MG63 (cell line): Measurements from ENCODE around the gene PANX2. TPM values are rescaled to one million over a fixed set of nuclear protein-coding genes. Genes with fewer than 3 reads are reported as not detected.
"Not testable (repeated sequence)": the region's sequence is repeated elsewhere in the genome, so short reads cannot be mapped to it uniquely, and the experiment has no call there.

Experiments
- DNase-seq: peaks from one replicate; pipeline ENCODE4 v3.0.0-alpha.2; 2020
- H3K27me3 ChIP-seq: fragments of 250-450 bp; sonication (Bioruptor Pico); 2 replicates; pipeline ENCODE4 v1.5.1; 2020; ENCODE audit warnings: mild to moderate bottlenecking, moderate library complexity
- H3K36me3 ChIP-seq: fragments of 250-450 bp; sonication (Bioruptor Pico); 2 replicates; pipeline ENCODE4 v1.5.1; 2020; ENCODE audit warnings: mild to moderate bottlenecking, moderate library complexity
- H3K4me3 ChIP-seq: fragments of 250-450 bp; sonication (Bioruptor Pico); 2 replicates; pipeline ENCODE4 v1.5.1; 2020; ENCODE audit warnings: mild to moderate bottlenecking, moderate library complexity
- H3K9me3 ChIP-seq: fragments of 250-450 bp; sonication (Bioruptor Pico); 2 replicates; pipeline ENCODE4 v1.5.1; 2020; ENCODE audit warnings: mild to moderate bottlenecking, moderate library complexity
- total RNA-seq: library from RNA; depleted of rRNA; stranded (reverse); fragments of >200 nt; shearing (Covaris generic); gene quantifications from 2 replicates; pipeline ENCODE4 v1.2.3, GENCODE V29; 2014; ENCODE audit warnings: low replicate concordance

Gene PANX2
- total RNA-seq, 1 experiment from 2014 or later: 0.79 TPM

GRCh38 chr22:50144005-50144614 is 26.4 kb upstream of the PANX2 start:
- H3K27me3 ChIP-seq: no peaks in the 10 kb centered on the region
- H3K36me3 ChIP-seq: no peaks in the 10 kb centered on the region
- no peaks in the 10 kb centered on the region for H3K9me3 ChIP-seq
- H3K4me3 ChIP-seq: no peak overlapping the region
- DNase-seq: no peak

- Histone ChIP-seq H3K9me3 (no peaks in the 10 kb centered on the region), H3K36me3 (no peaks in the 10 kb centered on the region), H3K27me3 (no peaks in the 10 kb centered on the region), H3K4me3 (no peak overlapping the region)
- no peak for DNase-seq
Measured at GRCh38 chr22:50145721-50146438, 24.7 kb upstream of the PANX2 start.

- peak; percentile 63 for DNase-seq
- no peaks in the 10 kb centered on the region for H3K9me3 ChIP-seq
- no peaks in the 10 kb centered on the region for H3K27me3 ChIP-seq
- H3K4me3 ChIP-seq: no peak overlapping the region
- no peaks in the 10 kb centered on the region for H3K36me3 ChIP-seq
Measured at GRCh38 chr22:50146439-50147238, 23.9 kb upstream of the PANX2 start.

GRCh38 chr22:50147258-50148165 is 23.0 kb upstream of the PANX2 start:
- H3K4me3 ChIP-seq, H3K27me3 ChIP-seq, H3K9me3 ChIP-seq, DNase-seq, H3K36me3 ChIP-seq: not testable (repeated sequence)

GRCh38 chr22:50148166-50148500 is 22.4 kb upstream of the PANX2 start:
- Histone ChIP-seq H3K27me3 (no peaks in the 10 kb centered on the region), H3K9me3 (no peaks in the 10 kb centered on the region), H3K4me3 (no peak overlapping the region), H3K36me3 (no peaks in the 10 kb centered on the region)
- DNase-seq: no peak

GRCh38 chr22:50148991-50149721 is 21.4 kb upstream of the PANX2 start:
- Histone ChIP-seq H3K9me3 (no peaks in the 10 kb centered on the region), H3K4me3 (no peak overlapping the region), H3K27me3 (no peaks in the 10 kb centered on the region), H3K36me3 (no peaks in the 10 kb centered on the region)
- DNase-seq: peak; percentile 92

- H3K36me3 ChIP-seq: no peaks in the 10 kb centered on the region
- no peak for DNase-seq
- H3K27me3 ChIP-seq: no peaks in the 10 kb centered on the region
- H3K4me3 ChIP-seq: no peak overlapping the region
- H3K9me3 ChIP-seq: no peaks in the 10 kb centered on the region
Measured at GRCh38 chr22:50150161-50151129, 20.1 kb upstream of the PANX2 start.

GRCh38 chr22:50151571-50152537 is 18.7 kb upstream of the PANX2 start:
- no peak for DNase-seq
- Histone ChIP-seq H3K27me3 (no peaks in the 10 kb centered on the region), H3K4me3 (no peak overlapping the region), H3K9me3 (no peaks in the 10 kb centered on the region), H3K36me3 (no peaks in the 10 kb centered on the region)

- Histone ChIP-seq H3K36me3 (no peaks in the 10 kb centered on the region), H3K9me3 (no peaks in the 10 kb centered on the region), H3K27me3 (peaks cover 2% of the 10 kb centered on the region; the same call in 1 of the 2 replicates), H3K4me3 (no peak overlapping the region)
- no peak for DNase-seq
Measured at GRCh38 chr22:50153056-50153755, 17.3 kb upstream of the PANX2 start.

- Histone ChIP-seq H3K36me3 (no peaks in the 10 kb centered on the region), H3K4me3 (no peak overlapping the region), H3K27me3 (peaks cover 2% of the 10 kb centered on the region; the same call in 1 of the 2 replicates), H3K9me3 (no peaks in the 10 kb centered on the region)
- DNase-seq: no peak
Measured at GRCh38 chr22:50153756-50154140, 16.8 kb upstream of the PANX2 start.

GRCh38 chr22:50157709-50158375 is 12.7 kb upstream of the PANX2 start:
- DNase-seq: no peak
- Histone ChIP-seq H3K9me3 (no peaks in the 10 kb centered on the region), H3K36me3 (no peaks in the 10 kb centered on the region), H3K4me3 (no peak overlapping the region), H3K27me3 (peaks cover 2% of the 10 kb centered on the region; the same call in 1 of the 2 replicates)

- DNase-seq: no peak
- Histone ChIP-seq H3K36me3 (no peaks in the 10 kb centered on the region), H3K9me3 (no peaks in the 10 kb centered on the region), H3K4me3 (no peak overlapping the region), H3K27me3 (peaks cover 2% of the 10 kb centered on the region; the same call in 1 of the 2 replicates)
Measured at GRCh38 chr22:50160947-50161346, 9.6 kb upstream of the PANX2 start.
